Natural killer cell treated with Interleukin-12 subunit alpha and Interleukin-12 subunit beta and Interleukin-15 and Interleukin-18, amount 100 ng/mL, for 72 hours (primary cell): ENCODE measurements around the gene RPRD1B. TPM values are rescaled to one million over a fixed set of nuclear protein-coding genes. Genes with fewer than 3 reads are reported as not detected.

ENCODE experiments used
- ATAC-seq, 2 donors: fragments of 150-1000 bp; cut with Tn5 transposase in 1 of 2; sonication (Bioruptor Pico), chemical (Tn5 transposase) in 1 of 2; 2 replicates each; pipeline ENCODE4 v1.10.0; 2021
- DNase-seq: peaks from one replicate; pipeline ENCODE4 v3.0.0; 2022; ENCODE audit warnings: low spot score
- H3K27ac Mint-ChIP-seq, 2 donors: 1 replicate in 1 of 2; 2 replicates in 1 of 2; pipeline ENCODE4 v1.8.0; 2022; ENCODE audit warnings: mixed read lengths in 2 of 2, mild to moderate bottlenecking in 1 of 2, moderate library complexity in 1 of 2
- H3K27me3 Mint-ChIP-seq, 2 donors: 1 replicate in 1 of 2; 2 replicates in 1 of 2; pipeline ENCODE4 v1.8.0; 2022; ENCODE audit warnings: mixed read lengths in 2 of 2
- H3K36me3 Mint-ChIP-seq: one replicate; pipeline ENCODE4 v1.8.0; 2022; ENCODE audit warnings: mixed read lengths
- H3K4me1 Mint-ChIP-seq, 2 donors: 1 replicate in 1 of 2; 2 replicates in 1 of 2; pipeline ENCODE4 v1.8.0; 2022; ENCODE audit warnings: low read depth in 2 of 2, mixed read lengths in 2 of 2, mild to moderate bottlenecking in 1 of 2
- H3K4me3 Mint-ChIP-seq: one replicate; pipeline ENCODE4 v1.8.0; 2022; ENCODE audit warnings: mixed read lengths
- H3K9me3 Mint-ChIP-seq: 2 replicates; pipeline ENCODE4 v1.8.0; 2022; ENCODE audit warnings: mixed read lengths
- total RNA-seq, 2 donors: library from RNA; stranded (reverse); gene quantifications; one replicate each; pipeline ENCODE4 v1.2.3, GENCODE V29; 2022

RPRD1B gene
- total RNA-seq, 2 donors from 2014 or later, result 46.4 to 85.4 TPM

DNA sequence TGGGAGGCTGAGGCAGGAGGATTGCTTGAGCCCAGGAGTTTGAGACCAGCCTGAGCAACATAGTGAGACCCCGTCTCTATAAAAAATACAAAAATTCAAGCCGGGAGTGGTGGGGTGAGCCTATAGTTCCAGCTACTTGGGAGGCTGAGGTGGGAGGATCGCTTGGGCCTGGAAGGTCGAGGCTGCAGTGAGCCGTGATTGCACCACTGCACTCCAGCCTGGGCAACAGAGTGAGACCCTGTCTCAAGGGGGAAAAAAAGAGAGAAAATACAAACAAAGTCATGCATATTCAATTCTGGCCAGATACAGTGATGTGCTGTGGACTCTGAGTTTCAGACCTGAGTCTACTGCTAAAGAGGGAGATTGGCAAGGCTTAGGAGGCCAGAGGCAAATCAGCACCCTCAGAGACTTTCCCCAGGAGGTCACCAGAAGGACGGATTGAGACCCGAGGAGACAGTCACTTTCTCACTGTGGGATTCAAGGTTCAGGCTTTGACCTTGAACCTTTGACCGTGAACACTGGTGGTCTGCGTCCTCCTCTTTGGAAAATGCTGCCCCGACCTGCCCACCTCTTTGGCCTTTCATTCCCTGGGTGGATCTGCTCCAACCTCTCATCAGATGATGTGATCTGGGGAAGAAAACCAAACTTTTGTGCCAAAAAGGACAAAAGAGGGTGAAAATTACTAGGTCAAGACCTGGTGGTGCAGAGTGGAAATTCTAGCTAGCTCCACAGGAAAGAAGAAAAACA is 100.3 kb downstream of the RPRD1B start:
- no peak overlapping the region for H3K4me3 Mint-ChIP-seq
- DNase-seq, result no peak
- H3K4me1 Mint-ChIP-seq, result peaks cover 6 to 7% of the 10 kb centered on the region in 2 donors
- H3K27ac Mint-ChIP-seq, result peak overlapping the region; percentile 18 to 70
- H3K36me3 Mint-ChIP-seq, result no peaks in the 10 kb centered on the region
- no peak for ATAC-seq
- H3K27me3 Mint-ChIP-seq, result no peaks in the 10 kb centered on the region
- no peaks in the 10 kb centered on the region for H3K9me3 Mint-ChIP-seq

DNA sequence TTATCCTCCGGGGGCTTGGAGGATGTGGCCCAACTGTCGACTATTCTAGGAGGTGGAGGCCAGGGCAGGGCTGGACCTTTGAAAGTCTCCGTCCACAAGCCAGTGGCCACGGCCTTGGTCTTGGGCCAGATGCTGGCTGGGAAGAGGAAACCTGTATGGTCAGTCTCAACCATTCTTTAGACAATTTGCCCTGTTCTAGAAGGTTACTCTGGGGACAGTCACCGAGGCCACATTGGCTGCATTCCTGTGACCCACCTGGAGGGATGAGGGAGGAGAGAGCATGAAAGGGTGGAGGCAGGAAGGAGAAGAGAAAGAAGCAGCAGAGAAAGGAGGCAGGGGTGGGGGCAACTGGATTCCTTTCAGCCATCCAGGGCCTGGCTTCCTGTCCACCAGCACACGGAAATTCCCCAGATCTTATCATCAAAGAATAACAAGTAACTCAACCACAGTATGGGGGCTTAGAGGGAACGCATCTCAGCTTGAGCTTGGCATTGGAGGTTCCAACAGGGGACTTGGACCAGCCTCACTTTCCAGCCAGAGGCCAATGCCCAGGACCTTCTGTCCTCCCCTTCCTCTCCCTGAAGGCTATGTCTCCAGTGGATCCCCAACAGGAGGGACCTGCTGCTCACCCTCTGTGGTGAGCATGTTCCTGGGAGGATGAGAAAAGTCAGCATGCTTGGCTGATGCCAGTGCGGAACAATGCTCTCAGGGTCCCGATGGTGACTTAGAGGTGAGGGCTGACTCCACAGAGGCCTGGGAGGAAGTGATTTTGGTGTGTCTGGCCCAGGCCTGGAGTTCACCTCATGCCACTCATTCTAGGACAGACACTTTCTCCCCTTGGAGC is 101.1 kb downstream of the RPRD1B start:
- H3K36me3 Mint-ChIP-seq, result no peaks in the 10 kb centered on the region
- ATAC-seq (no peak), DNase-seq (peak; percentile 58)
- no peak overlapping the region for H3K4me3 Mint-ChIP-seq
- H3K27ac Mint-ChIP-seq, result peak overlapping the region in 1 of 2 donors; percentile 70
- H3K4me1 Mint-ChIP-seq, result peaks cover 6 to 7% of the 10 kb centered on the region in 2 donors
- no peaks in the 10 kb centered on the region for H3K9me3 Mint-ChIP-seq
- H3K27me3 Mint-ChIP-seq, result no peaks in the 10 kb centered on the region

DNA sequence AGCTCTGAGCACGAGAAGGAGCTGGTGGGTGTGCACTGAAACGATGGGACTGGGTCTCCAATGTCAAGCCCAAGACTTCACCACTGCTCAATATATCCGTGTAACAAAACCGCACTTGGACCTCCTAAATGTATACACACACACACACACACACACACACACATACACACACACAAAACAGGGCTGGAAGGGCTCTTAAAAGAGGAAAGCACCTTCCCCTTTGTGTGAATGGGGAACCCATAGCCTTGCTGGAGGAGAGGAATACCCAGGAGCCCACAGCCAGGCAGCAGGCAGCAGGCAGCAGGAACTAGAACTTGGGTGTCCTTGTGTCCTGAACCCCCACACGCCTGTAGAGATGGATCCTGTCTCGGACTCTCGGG is 101.7 kb downstream of the RPRD1B start:
- peak; percentile 49 for DNase-seq
- H3K27ac Mint-ChIP-seq, result peak overlapping the region in 1 of 2 donors; percentile 70
- no peaks in the 10 kb centered on the region for H3K36me3 Mint-ChIP-seq
- no peaks in the 10 kb centered on the region for H3K9me3 Mint-ChIP-seq
- no peaks in the 10 kb centered on the region for H3K27me3 Mint-ChIP-seq
- H3K4me3 Mint-ChIP-seq, result no peak overlapping the region
- no peak for ATAC-seq
- peaks cover 6 to 7% of the 10 kb centered on the region in 2 donors for H3K4me1 Mint-ChIP-seq

DNA sequence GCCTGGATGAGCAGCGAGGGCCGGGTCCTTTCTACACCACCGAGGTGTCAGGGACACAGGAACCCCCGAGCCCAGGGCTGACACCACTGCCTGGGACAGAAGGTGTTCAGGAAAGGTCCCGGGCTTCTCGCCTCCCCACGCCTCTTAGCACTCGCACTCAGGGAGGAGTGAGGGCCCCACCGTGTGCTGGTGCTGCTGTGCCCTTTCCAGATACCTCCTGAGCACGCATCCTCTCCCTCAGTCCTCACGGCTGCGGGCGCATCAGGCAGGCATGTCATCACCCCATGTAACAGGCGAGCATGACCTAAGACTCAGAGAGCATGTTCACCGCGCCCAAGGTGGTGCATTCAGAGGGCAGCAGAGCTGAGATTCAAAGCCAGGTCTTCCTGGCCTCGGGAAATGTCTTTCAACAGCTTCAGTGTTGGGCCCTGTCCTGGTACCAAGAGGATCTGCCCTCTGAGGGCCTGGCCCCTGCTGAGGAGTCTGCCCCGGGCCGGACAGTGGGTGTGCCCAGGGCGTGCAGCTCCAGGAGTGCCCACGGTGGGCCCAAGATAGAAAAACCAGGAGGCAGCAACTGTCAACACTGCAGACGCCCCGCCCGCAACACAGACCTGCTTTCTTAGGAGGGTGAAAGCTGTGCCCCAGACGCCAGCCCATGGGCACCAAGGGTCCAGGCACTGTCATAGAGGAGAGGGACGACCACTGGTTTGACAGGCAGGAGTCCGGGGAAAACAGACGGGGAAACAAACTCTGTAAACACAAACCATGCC is 102.3 kb downstream of the RPRD1B start:
- H3K4me1 Mint-ChIP-seq, result peaks cover 6 to 7% of the 10 kb centered on the region in 2 donors
- H3K9me3 Mint-ChIP-seq, result no peaks in the 10 kb centered on the region
- H3K36me3 Mint-ChIP-seq, result no peaks in the 10 kb centered on the region
- H3K27ac Mint-ChIP-seq, result no peak overlapping the region
- H3K27me3 Mint-ChIP-seq, result no peaks in the 10 kb centered on the region
- no peak overlapping the region for H3K4me3 Mint-ChIP-seq
- no peak for ATAC-seq
- peak; percentile 59 for DNase-seq

DNA sequence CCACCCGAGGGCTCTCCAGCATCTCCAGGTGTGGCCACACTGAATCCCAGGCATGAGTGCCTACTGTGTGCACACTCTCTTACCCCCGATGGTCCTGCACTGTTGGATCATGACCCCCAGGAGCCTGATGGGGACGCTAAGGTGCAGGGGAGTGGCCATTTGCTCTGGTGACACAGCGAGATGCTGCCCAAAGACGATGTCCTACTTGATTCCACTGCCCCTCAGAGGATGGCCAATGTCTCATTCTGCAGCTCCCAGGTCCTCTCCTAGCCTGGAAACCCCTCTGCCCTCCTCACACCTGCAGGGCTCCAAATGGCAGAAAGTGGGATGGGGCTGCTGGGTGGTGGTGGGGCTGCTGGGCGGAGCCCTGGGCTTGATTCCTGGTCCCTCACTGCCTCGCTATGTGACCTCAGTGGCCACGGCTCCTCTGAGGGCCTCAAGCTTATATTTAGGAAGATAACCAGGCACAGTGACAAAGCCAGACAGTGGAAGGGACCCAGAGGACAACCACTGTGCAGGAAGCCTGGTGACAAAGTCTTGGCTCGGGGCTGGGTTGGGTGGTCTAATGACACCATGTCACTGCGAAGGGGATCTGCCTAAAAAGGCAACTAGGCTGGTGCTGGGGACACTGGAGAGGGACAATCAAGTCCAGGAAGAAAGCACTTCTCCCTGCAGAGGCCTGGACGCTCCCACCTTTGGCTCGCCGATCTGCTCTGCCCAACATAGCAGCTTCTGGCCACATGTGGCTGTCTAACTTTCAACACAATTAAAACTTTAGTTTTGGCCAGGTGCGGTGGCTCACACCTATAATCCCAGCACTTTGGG is 103.1 kb downstream of the RPRD1B start:
- no peak overlapping the region for H3K4me3 Mint-ChIP-seq
- no peaks in the 10 kb centered on the region for H3K27me3 Mint-ChIP-seq
- peak; percentile 47 for DNase-seq
- H3K27ac Mint-ChIP-seq, result no peak overlapping the region
- H3K36me3 Mint-ChIP-seq, result no peaks in the 10 kb centered on the region
- H3K4me1 Mint-ChIP-seq, result peaks cover 6 to 8% of the 10 kb centered on the region in 2 donors
- ATAC-seq, result no peak
- H3K9me3 Mint-ChIP-seq, result no peaks in the 10 kb centered on the region

DNA sequence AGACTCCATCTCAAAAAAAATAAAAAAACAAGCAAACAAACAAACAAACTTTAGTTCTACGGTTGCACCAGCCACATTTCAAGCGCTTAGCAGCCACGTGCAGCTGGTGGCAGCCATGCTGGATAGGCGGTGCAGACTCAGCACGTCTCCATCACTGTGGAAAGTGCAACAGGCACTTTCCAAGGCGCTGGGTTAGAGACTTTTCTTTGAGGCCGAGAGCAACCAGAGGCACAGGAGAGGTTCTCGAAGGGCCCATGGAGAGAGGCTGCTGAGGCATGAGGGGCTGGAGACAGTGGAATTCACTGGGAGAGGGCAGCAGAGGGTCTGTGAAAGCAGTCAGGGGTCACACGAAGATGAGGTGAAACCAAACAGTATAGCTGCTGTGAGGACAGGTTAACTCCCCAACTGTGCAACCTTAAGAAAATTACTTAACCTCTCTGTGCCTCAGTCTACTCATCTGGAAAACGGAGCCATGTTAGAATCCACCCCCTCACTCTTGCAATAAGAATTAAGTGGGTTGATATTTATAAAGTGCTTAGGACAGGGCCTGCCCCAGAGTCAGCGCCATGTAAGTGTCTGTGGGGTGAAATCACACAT is 104.0 kb downstream of the RPRD1B start:
- no peak for ATAC-seq
- H3K27ac Mint-ChIP-seq, result no peak overlapping the region

DNA sequence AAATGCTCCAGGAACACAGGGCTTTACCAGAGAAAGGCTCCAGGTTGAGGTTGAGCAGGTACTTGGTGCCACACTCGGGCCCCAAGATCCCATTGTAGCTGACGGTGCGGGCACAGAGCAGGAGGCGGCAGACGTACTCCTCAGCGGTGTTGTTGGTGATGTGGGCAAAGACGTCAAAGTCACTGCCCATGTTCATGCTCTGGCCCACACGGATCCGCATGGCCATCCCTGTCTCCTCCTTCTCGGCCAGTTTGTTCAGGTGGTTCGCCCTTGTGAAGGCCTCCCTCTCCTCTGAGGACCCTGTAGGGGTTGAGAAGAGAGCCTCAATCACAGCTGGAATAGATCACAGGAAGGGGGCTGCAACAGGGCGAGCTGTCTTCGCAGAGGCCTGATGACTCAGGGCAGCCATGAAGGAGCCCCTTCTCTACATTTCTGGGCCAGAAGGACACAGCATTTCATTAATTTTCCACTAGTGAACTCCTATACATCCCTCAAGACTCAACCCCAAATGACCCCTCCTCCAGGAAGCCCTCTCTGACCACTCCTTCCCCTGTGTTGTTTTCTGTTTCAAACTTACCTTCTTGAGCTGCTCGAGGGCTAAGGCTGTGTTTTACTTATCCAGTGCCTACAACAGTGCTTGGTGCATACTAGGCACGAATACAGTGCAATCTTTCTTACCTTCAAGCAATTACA is 104.7 kb downstream of the RPRD1B start:
- H3K27me3 Mint-ChIP-seq, result no peaks in the 10 kb centered on the region
- peaks cover 6 to 10% of the 10 kb centered on the region in 2 donors for H3K4me1 Mint-ChIP-seq
- H3K27ac Mint-ChIP-seq, result no peak overlapping the region
- H3K9me3 Mint-ChIP-seq, result no peaks in the 10 kb centered on the region
- H3K4me3 Mint-ChIP-seq, result no peak overlapping the region
- ATAC-seq (no peak), DNase-seq (peak; percentile 35)
- no peaks in the 10 kb centered on the region for H3K36me3 Mint-ChIP-seq

More for the DNA sequence above, 104.0 kb downstream of the RPRD1B start:
- peaks cover 6 to 10% of the 10 kb centered on the region in 2 donors for H3K4me1 Mint-ChIP-seq
- no peaks in the 10 kb centered on the region for H3K36me3 Mint-ChIP-seq
- no peaks in the 10 kb centered on the region for H3K27me3 Mint-ChIP-seq
- H3K4me3 Mint-ChIP-seq, result no peak overlapping the region
- no peaks in the 10 kb centered on the region for H3K9me3 Mint-ChIP-seq
- peak; percentile 53 for DNase-seq

DNA sequence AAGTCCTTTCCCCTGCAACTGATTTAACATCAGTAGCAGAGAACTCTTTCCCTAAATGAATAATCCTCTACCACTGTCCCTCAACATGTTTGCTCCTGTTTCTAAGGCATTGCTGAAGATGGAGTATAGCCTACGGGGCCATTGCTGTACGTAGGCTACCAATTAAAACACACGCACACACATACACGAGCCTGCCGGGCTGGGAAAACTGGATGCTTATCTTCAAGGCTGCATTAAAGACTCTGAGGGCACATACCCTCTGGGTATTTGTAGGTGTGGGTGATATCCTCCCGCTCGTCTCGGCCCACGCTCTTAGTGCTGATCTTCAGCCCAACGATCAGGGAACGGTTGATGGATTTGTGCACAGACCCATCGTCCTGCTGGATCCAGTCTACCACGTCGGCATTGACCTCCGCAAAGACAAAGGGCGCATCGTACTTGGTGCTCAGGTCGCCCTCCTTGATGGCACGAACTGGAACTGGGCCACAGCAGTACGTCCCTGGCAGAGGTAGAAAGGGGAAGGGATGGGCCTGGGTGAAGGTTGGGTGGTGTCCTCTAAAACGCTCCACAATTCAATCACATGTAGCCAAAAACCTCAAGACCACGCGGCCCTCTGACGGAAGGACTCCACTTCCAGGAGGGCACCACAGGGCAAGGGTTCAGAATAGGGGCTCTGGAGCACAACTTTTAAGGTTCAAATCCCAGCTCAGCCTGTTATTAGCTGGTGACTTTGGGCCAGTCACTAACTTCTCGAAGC is 105.8 kb downstream of the RPRD1B start:
- Mint-ChIP-seq H3K9me3 (no peaks in the 10 kb centered on the region), H3K4me1 (peaks cover 5 to 11% of the 10 kb centered on the region in 2 donors), H3K27me3 (no peaks in the 10 kb centered on the region), H3K36me3 (no peaks in the 10 kb centered on the region), H3K27ac (no peak overlapping the region), H3K4me3 (no peak overlapping the region)
- ATAC-seq (no peak), DNase-seq (peak; percentile 18)

DNA sequence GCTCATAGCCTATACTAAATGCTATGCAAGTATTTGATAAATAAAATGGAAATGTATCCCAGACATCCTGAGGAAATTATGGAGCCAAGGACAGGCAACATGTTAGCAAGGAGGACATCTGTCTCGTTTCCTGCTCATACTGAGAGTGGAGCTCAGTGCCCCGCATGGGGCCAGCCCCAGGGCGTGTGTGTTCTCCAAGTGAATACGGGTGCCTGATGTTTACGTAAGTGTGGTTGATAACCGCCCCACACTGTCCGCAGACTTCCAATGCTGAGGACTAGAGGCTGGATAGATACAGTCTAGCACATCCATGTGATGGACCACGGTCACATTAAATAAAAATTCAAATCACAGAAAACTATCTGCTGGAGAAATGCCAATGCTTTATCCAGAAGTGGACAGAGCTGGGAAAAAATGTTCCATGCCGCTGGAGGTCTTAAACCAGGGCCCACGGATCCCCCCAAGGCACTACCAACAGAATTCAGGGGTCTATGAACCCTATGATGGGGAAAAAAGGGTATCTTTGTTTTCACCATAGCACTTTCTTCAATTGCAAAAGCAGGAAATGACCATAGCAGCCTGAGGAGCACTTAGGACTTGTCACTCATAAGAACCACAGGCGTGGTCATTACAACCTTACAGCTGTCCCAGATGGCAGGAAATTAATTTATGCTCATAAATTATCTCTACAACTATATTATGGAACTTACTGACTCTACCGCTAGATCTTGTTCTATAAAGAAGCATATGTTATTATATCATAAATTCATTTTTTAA is 106.6 kb downstream of the RPRD1B start:
- no peak overlapping the region for H3K4me3 Mint-ChIP-seq
- no peaks in the 10 kb centered on the region for H3K9me3 Mint-ChIP-seq
- DNase-seq, result peak; percentile 35
- ATAC-seq, result no peak
- no peak overlapping the region for H3K27ac Mint-ChIP-seq
- peaks cover 0 to 5% of the 10 kb centered on the region in 2 donors for H3K4me1 Mint-ChIP-seq
- H3K27me3 Mint-ChIP-seq, result no peaks in the 10 kb centered on the region
- no peaks in the 10 kb centered on the region for H3K36me3 Mint-ChIP-seq

DNA sequence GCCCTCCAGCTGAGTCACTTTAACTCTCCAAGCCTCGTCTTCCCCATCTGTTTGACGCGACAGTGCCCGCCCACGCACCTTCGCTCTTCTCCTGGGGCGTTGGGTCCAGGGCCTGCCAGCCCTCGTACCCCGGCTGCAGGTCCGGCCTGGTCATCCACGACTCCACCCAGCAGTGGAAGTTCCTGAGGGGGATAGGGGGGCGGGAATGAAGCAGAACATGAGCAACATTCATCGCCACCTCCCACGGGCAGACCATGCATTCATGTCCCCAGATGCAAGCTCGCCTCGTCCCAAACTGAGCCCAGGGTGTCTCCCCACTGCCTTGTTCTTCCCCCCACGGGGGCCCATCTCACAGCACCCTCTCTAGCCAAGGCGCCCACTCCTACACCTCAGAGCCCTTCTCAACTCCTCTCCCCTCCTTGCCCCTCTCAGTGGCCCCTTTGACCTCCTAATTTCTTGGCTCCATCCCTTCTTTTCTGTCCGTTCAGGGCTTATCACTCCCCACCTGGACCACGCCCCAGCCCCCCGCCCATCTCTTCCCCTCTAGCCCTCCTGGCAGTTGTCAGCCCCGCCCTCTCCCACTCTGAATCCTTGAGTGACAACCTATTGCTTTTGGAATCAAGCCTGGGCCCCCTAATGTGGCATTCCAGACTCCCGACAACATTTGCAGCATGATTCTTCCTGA is 107.8 kb downstream of the RPRD1B start:
- Mint-ChIP-seq H3K4me1 (peaks cover 0 to 5% of the 10 kb centered on the region in 2 donors), H3K27me3 (no peaks in the 10 kb centered on the region), H3K36me3 (no peaks in the 10 kb centered on the region), H3K4me3 (no peak overlapping the region), H3K9me3 (no peaks in the 10 kb centered on the region), H3K27ac (peak overlapping the region in 1 of 2 donors; percentile 51)
- DNase-seq, result peak; percentile 22
- ATAC-seq, result no peak
